ENCODE results near the gene AR.

- TF ChIP-seq EZH2 (IDR thresholded peaks at IDR 0.05; ENCODE audit: borderline replicate concordance, low read depth, low read length, severe bottlenecking) (no peak), CTCF (IDR thresholded peaks at IDR 0.05; ENCODE audit: extremely low read depth in 1 of 2, insufficient read depth in 1 of 2, low read depth in 1 of 2, low read length in 2 of 2) (no peak), POLR2AphosphoS5 (IDR thresholded peaks at IDR 0.05; ENCODE audit: insufficient read depth, low read depth, low read length) (no peak), POLR2A (IDR thresholded peaks at IDR 0.05; ENCODE audit: low read depth, low read length) (no peak), GATA2 (IDR thresholded peaks at IDR 0.05; ENCODE audit: insufficient read depth, insufficient read length, low read depth, low read length) (no peak)
Measured at GRCh38 chrX:67596839-67597790, 53.3 kb downstream of the AR start.
